Renal cortex interstitium (tissue), 11 donors: ENCODE data around the gene FBXL3. TPM values are rescaled to one million over a fixed set of nuclear protein-coding genes. Genes with fewer than 3 reads are reported as not detected.
"Not testable (repeated sequence)": the region's sequence is repeated elsewhere in the genome, so short reads cannot be mapped to it uniquely, and the experiment has no call there.

Experiments used
- DNase-seq, 11 donors: peaks; one replicate each; pipeline ENCODE4 v3.0.0-alpha.2; 2013; ENCODE audit warnings: low read depth in 9 of 11, low spot score in 4 of 11; ENCODE audit errors: extremely low read depth in 1 of 11
- polyA plus RNA-seq, 3 donors: library from polyadenylated mRNA; unstranded; fragments of 120-200 nt; gene quantifications; one replicate each; pipeline ENCODE4 v1.2.1, GENCODE V29; 2013; ENCODE audit not compliant: insufficient read length in 3 of 3

Gene FBXL3
- polyA plus RNA-seq, 3 donors, result 51.8 to 63.4 (median 61.9) TPM

- no peak for DNase-seq
Measured at GRCh38 chr13:77034881-77035280, 7.9 kb upstream of the FBXL3 start.

GRCh38 chr13:77033717-77034302 is 6.9 kb upstream of the FBXL3 start:
- no peak for DNase-seq

- DNase-seq, result no peak
Measured at GRCh38 chr13:77031656-77032243, 4.8 kb upstream of the FBXL3 start.

GRCh38 chr13:77029436-77029835 is 2.5 kb upstream of the FBXL3 start:
- no peak for DNase-seq

GRCh38 chr13:77028202-77028601 is 1.2 kb upstream of the FBXL3 start:
- DNase-seq, result no peak

GRCh38 chr13:77026255-77026860 is 601 bp downstream of the FBXL3 start:
- peak in 10 of 11 donors; percentile 41 to 71 (median 62) for DNase-seq

- no peak for DNase-seq
Measured at GRCh38 chr13:77022341-77022740, 4.6 kb downstream of the FBXL3 start.

- DNase-seq, result no peak
Measured at GRCh38 chr13:77019756-77020155, 7.2 kb downstream of the FBXL3 start.

- DNase-seq, result no peak
Measured at GRCh38 chr13:77016888-77017623, 9.9 kb downstream of the FBXL3 start.

- DNase-seq, result no peak
Measured at GRCh38 chr13:77016251-77016812, 10.6 kb downstream of the FBXL3 start.

GRCh38 chr13:77014906-77015685 is 11.9 kb downstream of the FBXL3 start:
- DNase-seq, result no peak

- DNase-seq, result no peak
Measured at GRCh38 chr13:77013853-77014542, 13.0 kb downstream of the FBXL3 start.

- not testable (repeated sequence) for DNase-seq
Measured at GRCh38 chr13:77009719-77010118, 17.2 kb downstream of the FBXL3 start.

GRCh38 chr13:77009011-77009410 is 17.9 kb downstream of the FBXL3 start:
- DNase-seq, result no peak

GRCh38 chr13:77008337-77008736 is 18.6 kb downstream of the FBXL3 start:
- not testable (repeated sequence) for DNase-seq

GRCh38 chr13:77002590-77003190 is 24.3 kb downstream of the FBXL3 start:
- DNase-seq, result no peak

GRCh38 chr13:77001963-77002587 is 24.9 kb downstream of the FBXL3 start:
- DNase-seq, result no peak

GRCh38 chr13:77001540-77001939 is 25.4 kb downstream of the FBXL3 start:
- no peak for DNase-seq
